HG02642 (cell line): ENCODE data around the gene RPS19.
A peak's percentile ranks its signal among the peaks of the same experiment; 100 is the strongest.

ENCODE experiments used
- ATAC-seq: cut with Tn5 transposase; IDR thresholded peaks from one replicate; pipeline ENCODE4 v1.9.1; 2021; ENCODE audit warnings: mild to moderate bottlenecking; ENCODE audit not compliant: unreplicated experiment, poor library complexity

The RPS19 gene

DNA sequence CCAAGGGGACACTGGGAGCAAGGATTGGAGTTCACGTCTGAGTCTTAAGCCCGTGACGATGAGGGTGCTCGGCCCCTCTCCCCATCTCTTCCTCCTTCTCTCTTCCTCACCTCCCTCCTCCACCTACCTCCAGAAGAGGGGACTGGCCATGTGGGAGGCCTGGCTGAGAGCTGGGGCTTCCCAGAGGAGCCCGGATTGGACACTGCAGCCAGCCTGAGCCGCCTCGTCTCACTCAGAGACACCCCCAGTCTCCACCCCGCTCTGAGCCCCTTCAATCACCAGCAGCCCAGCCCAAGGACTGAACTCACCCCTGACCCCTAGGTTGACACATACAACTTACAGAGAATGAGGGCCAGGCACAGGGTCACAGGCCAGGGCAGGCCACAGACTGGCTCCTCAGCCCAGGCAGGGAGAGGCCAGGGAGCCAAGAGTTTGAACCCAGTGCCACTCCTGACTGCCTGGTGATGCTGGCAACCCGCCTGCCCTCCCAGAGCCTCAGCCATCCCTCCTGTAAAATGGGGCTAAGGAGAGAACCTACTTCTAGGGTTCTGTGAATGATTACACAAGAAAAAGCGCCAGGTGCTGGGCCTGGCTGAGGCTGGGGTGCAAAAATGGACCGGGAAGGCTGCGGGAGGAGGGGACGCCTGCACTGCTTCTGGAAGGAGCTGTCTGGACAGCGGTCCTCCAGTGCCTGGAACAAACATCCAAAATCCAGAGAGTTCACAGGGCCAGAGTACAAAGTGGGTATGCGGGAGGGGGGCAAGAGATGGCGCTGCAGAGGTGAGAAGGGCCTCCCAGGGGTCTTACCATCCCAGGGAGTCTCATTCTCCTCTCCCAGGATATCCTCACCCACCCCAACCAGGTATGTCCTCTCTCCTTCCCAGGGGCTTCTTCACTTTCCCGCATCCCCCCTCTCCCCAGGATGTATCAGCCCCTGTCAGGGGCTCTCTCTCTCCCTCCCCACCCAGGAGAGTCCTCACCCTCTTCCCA, 18.2 kb downstream of the RPS19 start:
- ATAC-seq: no peak

DNA sequence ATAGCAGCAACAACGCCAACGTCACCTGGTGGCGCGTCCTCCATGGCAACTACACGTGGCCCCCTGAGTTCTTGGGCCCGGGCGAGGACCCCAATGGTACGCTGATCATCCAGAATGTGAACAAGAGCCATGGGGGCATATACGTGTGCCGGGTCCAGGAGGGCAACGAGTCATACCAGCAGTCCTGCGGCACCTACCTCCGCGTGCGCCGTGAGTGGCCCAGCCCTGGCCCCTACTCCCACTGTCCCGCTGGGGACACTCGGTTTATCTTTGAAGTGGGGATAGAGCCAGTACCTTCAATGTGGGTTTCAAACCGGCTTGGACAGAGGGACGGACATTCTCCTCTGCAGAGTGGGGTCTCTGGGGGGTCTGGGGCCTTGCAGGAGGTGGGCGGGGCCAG, 19.0 kb downstream of the RPS19 start:
- ATAC-seq: no peak

DNA sequence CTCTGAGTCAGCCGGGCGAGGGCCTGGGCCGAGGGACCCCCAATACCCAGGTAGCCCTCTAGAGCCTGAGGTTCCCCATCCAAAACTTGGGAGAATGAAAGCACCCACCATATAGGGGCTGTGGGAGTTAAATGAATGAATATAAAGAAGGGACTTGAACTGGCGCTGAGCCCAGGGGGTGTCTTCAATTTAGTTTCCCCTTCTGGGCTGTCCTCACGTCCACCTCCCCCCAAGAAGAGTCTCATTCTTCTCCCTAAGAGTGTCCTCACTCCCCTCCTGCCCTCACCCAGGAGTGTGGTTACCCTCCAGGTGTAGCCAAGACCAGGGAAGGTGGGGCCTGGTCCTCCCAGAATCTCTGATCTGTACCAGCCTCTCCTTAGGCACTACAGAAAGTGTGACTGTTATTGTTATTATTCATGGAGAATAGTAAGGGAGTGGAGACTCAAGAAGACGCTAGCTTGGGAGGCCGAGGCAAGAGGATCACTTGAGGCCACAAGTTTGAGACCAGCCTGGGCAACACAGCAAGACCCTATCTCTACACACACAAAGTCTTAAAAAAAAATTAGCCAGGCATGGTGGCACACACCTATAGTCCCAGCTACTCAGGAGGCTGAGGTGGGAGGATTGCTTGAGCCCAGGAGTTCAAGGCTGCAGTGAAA, 19.7 kb downstream of the RPS19 start:
- ATAC-seq: no peak

GRCh38 chr19:41880329-41880708, 20.3 kb downstream of the RPS19 start:
- no peak for ATAC-seq

GRCh38 chr19:41882568-41883462, 22.8 kb downstream of the RPS19 start, which contains the start of gene ARHGEF1:
Gene ARHGEF1, plus strand, starts transcription at chr19:41883184. Its CDS starts 4,899 bp downstream, at chr19:41888083.
- ATAC-seq: no peak

- ATAC-seq: no peak
Measured at GRCh38 chr19:41883463-41883820, 23.4 kb downstream of the RPS19 start.

DNA sequence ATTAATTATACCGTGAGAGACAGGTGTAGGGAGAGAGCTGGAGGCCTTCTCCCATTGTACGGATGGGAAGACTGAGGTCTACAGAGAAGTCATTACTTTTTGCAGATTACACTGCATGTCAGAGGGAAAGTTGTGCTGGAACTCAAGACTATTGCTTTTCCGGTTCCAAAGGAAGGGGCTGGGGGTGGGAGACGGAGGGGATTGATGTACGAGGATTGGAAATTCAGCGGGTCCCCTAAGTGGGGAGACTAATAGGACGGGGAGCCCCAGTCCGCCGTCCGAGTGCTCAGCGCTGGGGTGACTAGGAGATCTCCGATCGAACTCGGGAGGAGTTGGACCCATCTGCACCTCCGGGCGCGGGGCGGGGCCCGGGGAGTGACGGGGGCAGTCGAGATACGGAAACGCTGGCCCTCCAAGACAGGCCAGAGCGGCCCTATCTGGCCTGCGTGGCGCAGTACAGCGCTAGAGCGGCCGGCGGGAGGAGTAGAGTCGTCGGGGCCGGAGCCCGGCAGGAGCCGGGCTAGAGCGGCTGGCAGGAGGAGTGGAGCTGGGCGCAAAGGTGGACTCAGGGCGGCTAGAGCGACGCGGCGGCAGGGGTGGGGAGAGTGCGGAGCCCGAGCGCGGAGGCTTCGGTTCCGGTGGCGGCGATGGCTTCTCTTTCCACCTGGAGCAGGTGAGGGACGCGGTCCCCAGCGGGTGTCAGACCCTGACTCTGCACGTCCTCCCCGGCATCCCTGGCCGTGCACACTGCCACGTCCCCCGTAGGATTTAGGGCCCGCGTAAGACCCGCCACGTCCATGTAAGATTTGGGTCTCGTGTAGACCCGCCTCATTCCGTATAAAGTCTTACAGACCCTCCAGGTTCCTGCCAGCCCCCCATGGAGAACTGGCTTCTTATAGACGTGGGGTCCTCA, 24.0 kb downstream of the RPS19 start:
- ATAC-seq: peak; percentile 78

- no peak for ATAC-seq
Measured at GRCh38 chr19:41886761-41887710, 27.0 kb downstream of the RPS19 start.

- ATAC-seq: no peak
Measured at GRCh38 chr19:41887711-41888382, 27.8 kb downstream of the RPS19 start.

- no peak for ATAC-seq
Measured at GRCh38 chr19:41888926-41889325, 28.9 kb downstream of the RPS19 start.

GRCh38 chr19:41889896-41890295, 29.8 kb downstream of the RPS19 start:
- ATAC-seq: no peak

DNA sequence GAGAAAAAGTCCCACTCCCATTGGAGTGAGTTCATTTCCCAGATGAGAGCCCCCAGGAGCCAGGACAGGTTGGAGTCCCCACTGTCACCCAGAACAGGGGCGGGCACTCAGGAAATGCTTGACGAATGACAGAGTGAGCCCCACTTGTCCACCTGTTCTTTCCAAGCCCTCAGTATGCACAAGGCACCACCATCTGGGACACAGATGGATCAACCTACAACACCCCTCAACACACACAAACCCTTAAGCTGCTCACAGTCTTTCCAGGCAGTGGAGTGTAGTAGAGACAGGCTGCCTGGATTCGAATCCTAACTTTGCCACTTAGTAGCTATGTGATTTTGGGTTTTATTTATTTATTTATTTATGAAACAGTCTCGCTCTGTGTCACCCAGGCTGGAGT, 30.9 kb downstream of the RPS19 start:
- ATAC-seq: no peak

DNA sequence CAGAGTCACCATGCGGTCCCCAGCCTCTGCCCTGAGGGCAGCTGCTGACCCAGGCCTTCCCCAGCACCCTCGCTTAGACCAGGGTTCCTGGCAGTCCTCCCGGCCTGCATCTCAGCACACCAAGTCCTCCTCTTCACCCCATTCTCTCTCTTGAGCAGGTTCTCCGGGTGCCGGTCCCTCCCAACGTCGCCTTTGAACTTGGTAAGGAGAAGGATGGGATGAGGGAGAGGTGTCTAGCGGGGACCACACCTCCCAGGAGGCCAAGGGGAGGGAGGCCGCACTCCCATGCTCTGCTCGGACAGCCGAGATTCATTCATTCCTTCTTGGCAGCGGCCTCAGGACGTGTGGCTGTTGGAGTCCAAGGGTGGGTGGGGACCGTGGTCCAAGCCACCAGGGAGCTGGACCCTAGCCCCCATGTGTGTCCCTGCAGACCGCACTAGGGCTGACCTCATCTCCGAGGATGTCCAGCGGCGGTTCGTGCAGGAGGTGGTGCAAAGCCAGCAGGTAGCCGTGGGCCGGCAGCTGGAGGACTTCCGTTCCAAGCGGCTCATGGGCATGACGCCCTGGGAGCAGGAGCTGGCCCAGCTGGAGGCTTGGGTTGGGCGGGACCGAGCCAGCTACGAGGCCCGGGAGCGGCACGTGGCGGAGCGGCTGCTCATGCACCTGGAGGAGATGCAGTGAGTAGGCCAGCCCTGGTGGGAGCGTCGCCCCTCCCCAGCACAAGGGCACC, 32.3 kb downstream of the RPS19 start:
- ATAC-seq: no peak

GRCh38 chr19:41893899-41894298, 33.8 kb downstream of the RPS19 start:
- ATAC-seq: no peak

GRCh38 chr19:41894350-41894749, 34.3 kb downstream of the RPS19 start:
- ATAC-seq: no peak

GRCh38 chr19:41895745-41896580, 35.9 kb downstream of the RPS19 start:
- ATAC-seq: no peak
